ENCODE data around the gene B3GAT1.

B3GAT1 gene

GRCh38 chr11:134409552-134410429 lies 2.3 kb downstream of the B3GAT1 start:
- no peak for DNase-seq

- no peak for DNase-seq
These were observed 4.1 kb downstream of the B3GAT1 start for GRCh38 chr11:134407923-134408322.

- no peak for DNase-seq
These were observed 4.7 kb downstream of the B3GAT1 start for GRCh38 chr11:134407321-134407828.

GRCh38 chr11:134406264-134407185 lies 5.5 kb downstream of the B3GAT1 start:
- DNase-seq = no peak

- DNase-seq = no peak
These were observed 6.2 kb downstream of the B3GAT1 start for GRCh38 chr11:134405841-134406240.

GRCh38 chr11:134405436-134405835 lies 6.6 kb downstream of the B3GAT1 start:
- no peak for DNase-seq

- DNase-seq = no peak
These were observed 7.3 kb downstream of the B3GAT1 start for GRCh38 chr11:134404575-134405341.

- DNase-seq = no peak
These were observed 9.1 kb downstream of the B3GAT1 start for GRCh38 chr11:134402910-134403309.

- no peak for DNase-seq
These were observed 9.9 kb downstream of the B3GAT1 start for GRCh38 chr11:134401825-134402809.

GRCh38 chr11:134399996-134400395 lies 12.0 kb downstream of the B3GAT1 start:
- DNase-seq = no peak

GRCh38 chr11:134399293-134399654 lies 12.8 kb downstream of the B3GAT1 start:
- DNase-seq = no peak

- no peak for DNase-seq
These were observed 13.3 kb downstream of the B3GAT1 start for GRCh38 chr11:134398644-134399292.

- DNase-seq = no peak
These were observed 14.0 kb downstream of the B3GAT1 start for GRCh38 chr11:134398079-134398444.

GRCh38 chr11:134397304-134398078 lies 14.6 kb downstream of the B3GAT1 start:
- DNase-seq = no peak

- DNase-seq = no peak
These were observed 17.0 kb downstream of the B3GAT1 start for GRCh38 chr11:134395002-134395401.

- no peak for DNase-seq
These were observed 17.7 kb downstream of the B3GAT1 start for GRCh38 chr11:134394311-134394710.

GRCh38 chr11:134393638-134394037 lies 18.4 kb downstream of the B3GAT1 start:
- DNase-seq = no peak

GRCh38 chr11:134392953-134393615 lies 19.0 kb downstream of the B3GAT1 start:
- no peak for DNase-seq

GRCh38 chr11:134391656-134392055 lies 20.4 kb downstream of the B3GAT1 start:
- no peak for DNase-seq
